Body of pancreas (tissue), 4 donors: ENCODE data around the gene TMOD1. TPM values are rescaled to one million over a fixed set of nuclear protein-coding genes. Genes with fewer than 3 reads are reported as not detected.

ENCODE experiments used
- ATAC-seq: fragments of 150-250 bp; one replicate; pipeline ENCODE4 v1.9.1; 2016
- DNase-seq, 4 donors: peaks; one replicate each; pipeline ENCODE4 v3.0.0-alpha.2; 2019
- H3K27ac ChIP-seq, 4 donors: fragments of 200-600 bp; sonication (generic); 1 replicate in 3 of 4; 2 replicates in 1 of 4; pipeline versions ENCODE4 v1.5.1 to v1.6.1; 2016 to 2019; ENCODE audit warnings: mild to moderate bottlenecking in 1 of 4, mixed read lengths in 1 of 4, moderate library complexity in 1 of 4
- H3K27me3 ChIP-seq, 2 donors: fragments of 200-600 bp; sonication (generic); one replicate each; pipeline ENCODE4 v1.6.0; 2016; ENCODE audit warnings: mild to moderate bottlenecking in 1 of 2
- H3K36me3 ChIP-seq, 2 donors: fragments of 200-600 bp; sonication (generic); replicated peaks in 1 of 2; 2 replicates each; pipeline ENCODE4 v1.5.1; 2016; ENCODE audit warnings: low read depth in 2 of 2; ENCODE audit not compliant: insufficient read depth in 1 of 2
- H3K4me1 ChIP-seq: fragments of 200-600 bp; sonication (generic); one replicate; pipeline ENCODE4 v1.6.0; 2016
- H3K4me3 ChIP-seq, 2 donors: fragments of 200-600 bp; sonication (generic); 1 replicate in 1 of 2; 2 replicates in 1 of 2; pipeline ENCODE4 v1.5.1; 2016 to 2019
- H3K9me3 ChIP-seq, 3 donors: fragments of 200-600 bp; sonication (generic); 1 replicate in 2 of 3; 2 replicates in 1 of 3; pipeline ENCODE4 v1.5.1; 2016
- CTCF ChIP-seq, 7 experiments: fragments of 450-650 bp in 4 of 7; fragments of 200-600 bp in 3 of 7; sonication (generic) in 3 of 7; IDR thresholded peaks; one replicate each; pipeline ENCODE4 v1.5.1; 2016 to 2019; ENCODE audit warnings: antibody characterized with exemption in 7 of 7
- POLR2A ChIP-seq, 3 donors: fragments of 450-650 bp; IDR thresholded peaks; one replicate each; pipeline ENCODE4 v1.6.1; 2016; ENCODE audit warnings: antibody characterized with exemption in 3 of 3, mild to moderate bottlenecking in 2 of 3
- WGBS, 2 donors: methylation state at CpG; one replicate each; pipeline ENCODE4 v1.1.5; 2017; 5-methylcytosine and 5-hydroxymethylcytosine counted together
- intact Hi-C: fragments of 100-400 bp; cut with DNase I; formaldehyde crosslinking; loops from one replicate; pipeline ENCODE4 v1.15.1; 2023
- total RNA-seq, 2 donors: library from RNA; depleted of rRNA; stranded (reverse); fragments of >200 nt; gene quantifications; one replicate each; pipeline ENCODE4 v1.1.0, GENCODE V29; 2016

Gene TMOD1
- total RNA-seq, 2 donors from 2014 or later, result 9.2 to 16.1 TPM

- no peak overlapping the region for H3K27ac ChIP-seq
- intact Hi-C loops, result no loop called here
- H3K36me3 ChIP-seq, result no peaks in the 10 kb centered on the region
- WGBS, 2 donors, result 61 to 63% methylated on average over 7 of the region's 7 CpGs
- TF ChIP-seq CTCF (IDR thresholded peaks at IDR 0.05) (no peak), POLR2A (IDR thresholded peaks at IDR 0.05) (no peak)
- DNase-seq (no peak), ATAC-seq (no peak)
- no peaks in the 10 kb centered on the region for H3K27me3 ChIP-seq
- no peak overlapping the region for H3K4me3 ChIP-seq
- H3K4me1 ChIP-seq, result peaks cover 60% of the 10 kb centered on the region
- H3K9me3 ChIP-seq, result no peaks in the 10 kb centered on the region
Observed at GRCh38 chr9:97635026-97635425, 133.6 kb downstream of the TMOD1 start.

GRCh38 chr9:97636903-97637302 lies 135.4 kb downstream of the TMOD1 start:
- DNase-seq (no peak), ATAC-seq (no peak)
- intact Hi-C loops, result no loop called here
- Histone ChIP-seq H3K36me3 (peaks cover 0 to 2% of the 10 kb centered on the region in 2 donors), H3K27ac (no peak overlapping the region), H3K27me3 (no peaks in the 10 kb centered on the region), H3K4me1 (peaks cover 56% of the 10 kb centered on the region), H3K4me3 (no peak overlapping the region), H3K9me3 (no peaks in the 10 kb centered on the region)
- 70 to 71% methylated on average over 3 of the region's 3 CpGs for WGBS, 2 donors
- TF ChIP-seq CTCF (IDR thresholded peaks at IDR 0.05) (no peak), POLR2A (IDR thresholded peaks at IDR 0.05) (no peak)

GRCh38 chr9:97638666-97639065 lies 137.2 kb downstream of the TMOD1 start:
- no peaks in the 10 kb centered on the region for H3K9me3 ChIP-seq
- ATAC-seq (no peak), DNase-seq (no peak)
- TF ChIP-seq CTCF (IDR thresholded peaks at IDR 0.05) (no peak), POLR2A (IDR thresholded peaks at IDR 0.05) (no peak)
- 38 to 50% methylated on average over 3 of the region's 3 CpGs for whole genome bisulfite sequencing, 2 donors
- intact Hi-C loops, result no loop called here
- H3K27ac ChIP-seq, result peak overlapping the region in 1 of 4 donors; percentile 13
- no peak overlapping the region for H3K4me3 ChIP-seq
- H3K36me3 ChIP-seq, result peaks cover 0 to 9% of the 10 kb centered on the region in 2 donors
- H3K4me1 ChIP-seq, result peaks cover 49% of the 10 kb centered on the region
- no peaks in the 10 kb centered on the region for H3K27me3 ChIP-seq

DNA sequence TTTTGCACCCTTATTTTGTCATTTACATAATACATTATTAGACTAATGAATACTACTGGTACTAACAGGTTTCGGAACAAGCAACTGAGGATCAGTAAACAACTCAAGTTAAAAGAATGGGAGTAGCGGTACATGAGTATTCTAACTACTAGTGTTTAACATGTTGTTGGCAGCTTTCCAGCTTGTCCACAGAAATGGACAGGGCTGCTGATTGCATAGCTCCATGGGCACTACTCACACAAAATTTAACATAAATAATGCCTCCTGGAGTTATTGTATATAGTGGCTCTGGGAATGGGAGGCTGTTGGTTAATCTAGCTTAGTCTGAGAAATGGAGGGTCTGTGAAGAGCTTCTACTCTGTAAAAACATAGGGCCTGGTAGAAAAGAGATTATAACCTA lies 138.9 kb downstream of the TMOD1 start:
- Histone ChIP-seq H3K27me3 (no peaks in the 10 kb centered on the region), H3K36me3 (peaks cover 0 to 14% of the 10 kb centered on the region in 2 donors), H3K4me1 (peaks cover 42% of the 10 kb centered on the region), H3K27ac (no peak overlapping the region), H3K4me3 (no peak overlapping the region), H3K9me3 (no peaks in the 10 kb centered on the region)
- no peak for TF ChIP-seq POLR2A (IDR thresholded peaks at IDR 0.05)
- no peak for TF ChIP-seq CTCF (IDR thresholded peaks at IDR 0.05)
- DNase-seq, result peak in 1 of 4 donors; percentile 22
- intact Hi-C loops, result no loop called here
- 58% methylated on average over 2 of the region's 2 CpGs for WGBS, 2 donors
- ATAC-seq, result no peak

GRCh38 chr9:97645720-97646119 lies 144.3 kb downstream of the TMOD1 start:
- no peaks in the 10 kb centered on the region for H3K27me3 ChIP-seq
- H3K27ac ChIP-seq, result no peak overlapping the region
- H3K9me3 ChIP-seq, result no peaks in the 10 kb centered on the region
- TF ChIP-seq POLR2A (IDR thresholded peaks at IDR 0.05) (no peak), CTCF (IDR thresholded peaks at IDR 0.05) (no peak)
- peaks cover under 1% of the 10 kb centered on the region for H3K4me1 ChIP-seq
- no peak overlapping the region for H3K4me3 ChIP-seq
- ATAC-seq (no peak), DNase-seq (no peak)
- H3K36me3 ChIP-seq, result peaks cover 0 to 26% of the 10 kb centered on the region in 2 donors
- intact Hi-C loops, result no loop called here
